ENCODE results near the gene TMPRSS9. TPM values are rescaled to one million over a fixed set of nuclear protein-coding genes. Genes with fewer than 3 reads are reported as not detected.

Gene TMPRSS9
- total and polyA plus RNA-seq, 2 of the 13 experiments (the other 11 are each of a cell fraction or from before 2014, with no cell fraction given), result 2.5 to 5.2 TPM

- TF ChIP-seq ATF3 (CRISPR knock-in tag; IDR thresholded peaks at IDR 0.05) (peak; percentile 34; the same call in 1 of the 2 replicates), THRA (CRISPR knock-in tag; IDR thresholded peaks at IDR 0.05; ENCODE audit: borderline replicate concordance) (peak; percentile 91; the same call in 1 of the 2 replicates), ZBTB21 (CRISPR knock-in tag; IDR thresholded peaks at IDR 0.05) (no peak), ATF1 (CRISPR knock-in tag; IDR thresholded peaks at IDR 0.05) (no peak), KLF11 (CRISPR knock-in tag; IDR thresholded peaks at IDR 0.05) (no peak), ATF7 (IDR thresholded peaks at IDR 0.05) (no peak), ATF7 (CRISPR knock-in tag; IDR thresholded peaks at IDR 0.05) (no peak), HNRNPL (IDR thresholded peaks at IDR 0.05; ENCODE audit: low read depth, low read length) (no peak), SATB2 (CRISPR knock-in tag; IDR thresholded peaks at IDR 0.05) (no peak), FOSL2 (CRISPR knock-in tag; IDR thresholded peaks at IDR 0.05) (peak; percentile 64), EEA1 (CRISPR knock-in tag; IDR thresholded peaks at IDR 0.05; ENCODE audit: borderline replicate concordance) (no peak), ZNF691 (CRISPR knock-in tag; IDR thresholded peaks at IDR 0.05; ENCODE audit: borderline replicate concordance, low read depth) (no peak; the same call in 1 of the 2 replicates), ZBTB20 (CRISPR knock-in tag; IDR thresholded peaks at IDR 0.05; ENCODE audit: borderline replicate concordance, low read depth) (no peak), ZNF256 (CRISPR knock-in tag; conservative IDR thresholded peaks at IDR 0.05) (no peak), MXD4 (CRISPR knock-in tag; IDR thresholded peaks at IDR 0.05) (no peak; the same call in 1 of the 2 replicates), ZNF670 (CRISPR knock-in tag; IDR thresholded peaks at IDR 0.05; ENCODE audit: borderline replicate concordance) (no peak), HNRNPLL (IDR thresholded peaks at IDR 0.05; ENCODE audit: low read depth, low read length, poor library complexity, severe bottlenecking) (no peak), ZNF337 (CRISPR knock-in tag; IDR thresholded peaks at IDR 0.05; ENCODE audit: borderline replicate concordance, low read depth) (no peak), ZNF557 (CRISPR knock-in tag; IDR thresholded peaks at IDR 0.05) (no peak)
- TF ChIP-seq, protein P1, sequence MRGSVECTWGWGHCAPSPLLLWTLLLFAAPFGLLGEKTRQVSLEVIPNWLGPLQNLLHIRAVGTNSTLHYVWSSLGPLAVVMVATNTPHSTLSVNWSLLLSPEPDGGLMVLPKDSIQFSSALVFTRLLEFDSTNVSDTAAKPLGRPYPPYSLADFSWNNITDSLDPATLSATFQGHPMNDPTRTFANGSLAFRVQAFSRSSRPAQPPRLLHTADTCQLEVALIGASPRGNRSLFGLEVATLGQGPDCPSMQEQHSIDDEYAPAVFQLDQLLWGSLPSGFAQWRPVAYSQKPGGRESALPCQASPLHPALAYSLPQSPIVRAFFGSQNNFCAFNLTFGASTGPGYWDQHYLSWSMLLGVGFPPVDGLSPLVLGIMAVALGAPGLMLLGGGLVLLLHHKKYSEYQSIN (CRISPR knock-in tag; IDR thresholded peaks at IDR 0.05; ENCODE audit: borderline replicate concordance), result no peak
- TF ChIP-seq, protein P2, sequence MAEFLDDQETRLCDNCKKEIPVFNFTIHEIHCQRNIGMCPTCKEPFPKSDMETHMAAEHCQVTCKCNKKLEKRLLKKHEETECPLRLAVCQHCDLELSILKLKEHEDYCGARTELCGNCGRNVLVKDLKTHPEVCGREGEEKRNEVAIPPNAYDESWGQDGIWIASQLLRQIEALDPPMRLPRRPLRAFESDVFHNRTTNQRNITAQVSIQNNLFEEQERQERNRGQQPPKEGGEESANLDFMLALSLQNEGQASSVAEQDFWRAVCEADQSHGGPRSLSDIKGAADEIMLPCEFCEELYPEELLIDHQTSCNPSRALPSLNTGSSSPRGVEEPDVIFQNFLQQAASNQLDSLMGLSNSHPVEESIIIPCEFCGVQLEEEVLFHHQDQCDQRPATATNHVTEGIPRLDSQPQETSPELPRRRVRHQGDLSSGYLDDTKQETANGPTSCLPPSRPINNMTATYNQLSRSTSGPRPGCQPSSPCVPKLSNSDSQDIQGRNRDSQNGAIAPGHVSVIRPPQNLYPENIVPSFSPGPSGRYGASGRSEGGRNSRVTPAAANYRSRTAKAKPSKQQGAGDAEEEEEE (CRISPR knock-in tag; IDR thresholded peaks at IDR 0.05; ENCODE audit: borderline replicate concordance), result no peak
- TF ChIP-seq, protein P3, sequence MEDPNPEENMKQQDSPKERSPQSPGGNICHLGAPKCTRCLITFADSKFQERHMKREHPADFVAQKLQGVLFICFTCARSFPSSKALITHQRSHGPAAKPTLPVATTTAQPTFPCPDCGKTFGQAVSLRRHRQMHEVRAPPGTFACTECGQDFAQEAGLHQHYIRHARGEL (CRISPR knock-in tag; IDR thresholded peaks at IDR 0.05), result no peak
Measured at GRCh38 chr19:2394442-2395292, 34.6 kb downstream of the TMPRSS9 start (continued).
